ENCODE measurements around the gene FDX1. TPM values are rescaled to one million over a fixed set of nuclear protein-coding genes. Genes with fewer than 3 reads are reported as not detected.

The FDX1 gene
- total and polyA plus RNA-seq, 2 of the 8 experiments (the other 6 are each of a cell fraction or from before 2014, with no cell fraction given), result 3.7 to 9.6 TPM

GRCh38 chr11:110454609-110455008 lies 24.9 kb downstream of the FDX1 start:
- H3K9me3 ChIP-seq (ENCODE audit: insufficient read depth in 2 of 2, low read depth in 1 of 2, low read length in 1 of 2), result no peaks in the 10 kb centered on the region
- H3K23ac ChIP-seq (ENCODE audit: insufficient read length), result no peak overlapping the region
- no peaks in the 10 kb centered on the region for H3K27me3 ChIP-seq (replicated peaks in 1 of 4; ENCODE audit: control insufficient read depth in 3 of 4, extremely low read depth in 1 of 4, insufficient read depth in 3 of 4, low read length in 3 of 4)
- H3K4ac ChIP-seq (replicated peaks; ENCODE audit: insufficient read length, low read depth, low read length), result no peak overlapping the region
- no peaks in the 10 kb centered on the region for H3K79me2 ChIP-seq (ENCODE audit: control insufficient read depth in 1 of 2, insufficient read depth in 2 of 2, low read length in 2 of 2)
- H3K23me2 ChIP-seq (ENCODE audit: low read depth, low read length), result no peaks in the 10 kb centered on the region
- no peak overlapping the region for H2BK15ac ChIP-seq (ENCODE audit: low read length)
- no peak overlapping the region for H3K18ac ChIP-seq (ENCODE audit: extremely low read depth, low read length)
- H4K8ac ChIP-seq (ENCODE audit: extremely low read depth, insufficient read depth, low read length), result no peak overlapping the region
- H3K27ac ChIP-seq (ENCODE audit: low read depth, low read length), result no peak overlapping the region
- H4K20me1 ChIP-seq (replicated peaks in 1 of 2; ENCODE audit: control insufficient read depth in 1 of 2, insufficient read depth in 2 of 2, low read length in 2 of 2), result no peaks in the 10 kb centered on the region
- no peak overlapping the region for H2AK5ac ChIP-seq (ENCODE audit: low read depth, low read length)
- no peak overlapping the region for H2BK12ac ChIP-seq (ENCODE audit: low read depth, low read length)
- no peak for DNase-seq (ENCODE audit: low read depth in 1 of 2, low spot score in 2 of 2)
- no peak overlapping the region for H2BK5ac ChIP-seq (ENCODE audit: low read depth, low read length)
- H3K9ac ChIP-seq (replicated peaks in 1 of 4; ENCODE audit: extremely low read depth in 1 of 4, low read depth in 3 of 4, low read length in 3 of 4), result no peak overlapping the region
- no peak overlapping the region for H2BK20ac ChIP-seq (ENCODE audit: low read length)
- no peak overlapping the region for H3K14ac ChIP-seq (ENCODE audit: insufficient read length)
- no peak overlapping the region for H2BK120ac ChIP-seq (replicated peaks; ENCODE audit: low read depth, low read length)
- no peaks in the 10 kb centered on the region for H3K79me1 ChIP-seq (ENCODE audit: low read depth, low read length)
- H3K56ac ChIP-seq (replicated peaks; ENCODE audit: insufficient read length, low read depth, low read length), result no peak overlapping the region
- TF ChIP-seq RAD21 (IDR thresholded peaks at IDR 0.05 in 1 of 2, conservative IDR thresholded peaks at IDR 0.05 in 1 of 2; ENCODE audit: low read depth in 2 of 2, low read length in 2 of 2), result no peak
- TF ChIP-seq SP2 (IDR thresholded peaks at IDR 0.05; ENCODE audit: low read length), result no peak
- TF ChIP-seq RXRA (IDR thresholded peaks at IDR 0.05; ENCODE audit: insufficient read depth, low read depth, low read length), result no peak
- TF ChIP-seq JUND (IDR thresholded peaks at IDR 0.05; ENCODE audit: low read length), result no peak
- no peak for TF ChIP-seq ATF3 (IDR thresholded peaks at IDR 0.05; ENCODE audit: insufficient read depth, low read depth, low read length)
- no peak for TF ChIP-seq HDAC6 (IDR thresholded peaks at IDR 0.05; ENCODE audit: low read depth, low read length)
- no peak for TF ChIP-seq HDAC2 (IDR thresholded peaks at IDR 0.05; ENCODE audit: borderline replicate concordance in 1 of 2, low read depth in 2 of 2, low read length in 2 of 2)
- TF ChIP-seq CBX8 (IDR thresholded peaks at IDR 0.05; ENCODE audit: borderline replicate concordance, low read depth, low read length), result no peak
- no peak for TF ChIP-seq ZNF274 (IDR thresholded peaks at IDR 0.05; ENCODE audit: borderline replicate concordance, extremely low read depth, low read length)
- TF ChIP-seq SIN3A (conservative IDR thresholded peaks at IDR 0.05 in 1 of 2, IDR thresholded peaks at IDR 0.05 in 1 of 2; ENCODE audit: low read depth in 1 of 2, low read length in 2 of 2), result no peak
- TF ChIP-seq CREB1 (IDR thresholded peaks at IDR 0.05), result no peak
- no peak overlapping the region for H3K4me3 ChIP-seq (ENCODE audit: extremely low read depth in 1 of 4, insufficient read depth in 2 of 4, low read depth in 3 of 4, low read length in 4 of 4)
- no peaks in the 10 kb centered on the region for H3K4me1 ChIP-seq (replicated peaks in 1 of 4; ENCODE audit: control insufficient read depth in 3 of 4, insufficient read depth in 4 of 4, low read length in 3 of 4)
- CTCF ChIA-PET (ENCODE audit: partially characterized antibody), result interaction anchor here (1.8 kb wide), 1 partner anchor 19 kb away, joined by 7 read pairs; no protein-coding TSS in a partner anchor
- H4K91ac ChIP-seq (replicated peaks; ENCODE audit: insufficient read length, low read length), result no peak overlapping the region
- no peak for FAIRE-seq
- WGBS, 2 experiments (ENCODE audit: extremely low coverage in 1 of 2, insufficient coverage in 1 of 2, insufficient read length in 1 of 2, insufficient replicate concordance in 2 of 2, low coverage in 1 of 2, low lambda C conversion rate in 2 of 2, missing lambda C conversion rate in 1 of 2), result 44 to 86% methylated on average over 1 of the region's 1 CpG
- H4K5ac ChIP-seq (ENCODE audit: insufficient read length, low read depth, low read length), result no peak overlapping the region
- H3K36me3 ChIP-seq (ENCODE audit: control insufficient read depth in 2 of 4, insufficient read depth in 4 of 4, low read length in 3 of 4), result no peaks in the 10 kb centered on the region
- POLR2A ChIA-PET (ENCODE audit: partially characterized antibody), result no interaction called here
- H3K4me2 ChIP-seq (ENCODE audit: insufficient read depth in 1 of 2, low read depth in 2 of 2, low read length in 2 of 2), result no peak overlapping the region
- no peak overlapping the region for H2AFZ ChIP-seq (ENCODE audit: low read length)
